GM12878 (cell line): ENCODE measurements around the gene CNGB1.

Source experiments
- BCL3 ChIP-seq: IDR thresholded peaks from 2 replicates; pipeline ENCODE4 v1.6.1; 2011; ENCODE audit warnings: borderline replicate concordance, low read depth, mild to moderate bottlenecking, moderate library complexity, low read length; ENCODE audit not compliant: insufficient read depth, poor library complexity, severe bottlenecking
- CREB1 ChIP-seq: IDR thresholded peaks from 2 replicates; pipeline ENCODE4 v1.6.1; 2012; ENCODE audit warnings: low read depth, mild to moderate bottlenecking, inconsistent platforms
- EZH2 ChIP-seq: IDR thresholded peaks from 2 replicates; pipeline ENCODE4 v1.6.1; 2012; ENCODE audit warnings: low read depth, mild to moderate bottlenecking, control low read depth, inconsistent platforms, low read length, borderline replicate concordance; ENCODE audit not compliant: control insufficient read depth
- POLR2A ChIP-seq: IDR thresholded peaks from 2 replicates; pipeline ENCODE4 v1.6.1; 2011; ENCODE audit warnings: low read depth, mild to moderate bottlenecking, low read length
- POLR2AphosphoS5 ChIP-seq: IDR thresholded peaks from 2 replicates; pipeline ENCODE4 v1.6.1; 2011; ENCODE audit warnings: mild to moderate bottlenecking, low read length, inconsistent platforms
- SIN3A ChIP-seq: IDR thresholded peaks from 2 replicates; pipeline ENCODE4 v1.6.1; 2012; ENCODE audit warnings: low read depth, low read length, improper control_type of control experiment
- SRF ChIP-seq, 2 experiments: IDR thresholded peaks; 2 replicates each; pipeline ENCODE4 v1.6.1; 2011; ENCODE audit warnings: low read depth in 2 of 2, low read length in 2 of 2, mild to moderate bottlenecking in 1 of 2, moderate library complexity in 1 of 2
- STAT3 ChIP-seq: IDR thresholded peaks from 2 replicates; pipeline ENCODE4 v1.6.1; 2011; ENCODE audit warnings: low read depth, low read length, improper control_type of control experiment
- TCF12 ChIP-seq: IDR thresholded peaks from 2 replicates; pipeline ENCODE4 v1.6.1; 2011; ENCODE audit warnings: low read depth, mild to moderate bottlenecking, low read length
- TCF3 ChIP-seq: IDR thresholded peaks from 2 replicates; pipeline ENCODE4 v1.6.1; 2012; ENCODE audit warnings: low read depth, mild to moderate bottlenecking, low read length, borderline replicate concordance; ENCODE audit not compliant: insufficient read depth
- TF ChIP-seq, protein P1 (sequence below), 3 experiments: IDR thresholded peaks in 2 of 3; conservative IDR thresholded peaks in 1 of 3; 2 replicates each; pipeline ENCODE4 v1.5.1; 2011; ENCODE audit warnings: low read depth in 3 of 3, low read length in 3 of 3, mild to moderate bottlenecking in 3 of 3, control low read depth in 2 of 3, moderate library complexity in 2 of 3, inconsistent platforms in 1 of 3, mixed read lengths in 1 of 3; ENCODE audit not compliant: control insufficient read depth in 2 of 3, insufficient read depth in 1 of 3; ENCODE audit errors: extremely low read depth in 1 of 3
- TF ChIP-seq, protein P2 (sequence below): IDR thresholded peaks from 2 replicates; pipeline ENCODE4 v1.6.1; 2012; ENCODE audit warnings: mild to moderate bottlenecking, low read depth, low read length

- TF ChIP-seq CREB1: no peak
- no peak for TF ChIP-seq TCF12
- no peak for TF ChIP-seq TCF3
- TF ChIP-seq EZH2: no peak
- TF ChIP-seq STAT3: no peak
- TF ChIP-seq, protein P1, sequence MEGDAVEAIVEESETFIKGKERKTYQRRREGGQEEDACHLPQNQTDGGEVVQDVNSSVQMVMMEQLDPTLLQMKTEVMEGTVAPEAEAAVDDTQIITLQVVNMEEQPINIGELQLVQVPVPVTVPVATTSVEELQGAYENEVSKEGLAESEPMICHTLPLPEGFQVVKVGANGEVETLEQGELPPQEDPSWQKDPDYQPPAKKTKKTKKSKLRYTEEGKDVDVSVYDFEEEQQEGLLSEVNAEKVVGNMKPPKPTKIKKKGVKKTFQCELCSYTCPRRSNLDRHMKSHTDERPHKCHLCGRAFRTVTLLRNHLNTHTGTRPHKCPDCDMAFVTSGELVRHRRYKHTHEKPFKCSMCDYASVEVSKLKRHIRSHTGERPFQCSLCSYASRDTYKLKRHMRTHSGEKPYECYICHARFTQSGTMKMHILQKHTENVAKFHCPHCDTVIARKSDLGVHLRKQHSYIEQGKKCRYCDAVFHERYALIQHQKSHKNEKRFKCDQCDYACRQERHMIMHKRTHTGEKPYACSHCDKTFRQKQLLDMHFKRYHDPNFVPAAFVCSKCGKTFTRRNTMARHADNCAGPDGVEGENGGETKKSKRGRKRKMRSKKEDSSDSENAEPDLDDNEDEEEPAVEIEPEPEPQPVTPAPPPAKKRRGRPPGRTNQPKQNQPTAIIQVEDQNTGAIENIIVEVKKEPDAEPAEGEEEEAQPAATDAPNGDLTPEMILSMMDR (IDR thresholded peaks at IDR 0.05 in 2 of 3, conservative IDR thresholded peaks at IDR 0.05 in 1 of 3; ENCODE audit: control insufficient read depth in 2 of 3, extremely low read depth in 1 of 3, insufficient read depth in 1 of 3, low read depth in 3 of 3, low read length in 3 of 3): no peak
- no peak for TF ChIP-seq POLR2A
- no peak for TF ChIP-seq POLR2AphosphoS5
- TF ChIP-seq SIN3A: no peak
- no peak for TF ChIP-seq BCL3
- TF ChIP-seq, protein P2, sequence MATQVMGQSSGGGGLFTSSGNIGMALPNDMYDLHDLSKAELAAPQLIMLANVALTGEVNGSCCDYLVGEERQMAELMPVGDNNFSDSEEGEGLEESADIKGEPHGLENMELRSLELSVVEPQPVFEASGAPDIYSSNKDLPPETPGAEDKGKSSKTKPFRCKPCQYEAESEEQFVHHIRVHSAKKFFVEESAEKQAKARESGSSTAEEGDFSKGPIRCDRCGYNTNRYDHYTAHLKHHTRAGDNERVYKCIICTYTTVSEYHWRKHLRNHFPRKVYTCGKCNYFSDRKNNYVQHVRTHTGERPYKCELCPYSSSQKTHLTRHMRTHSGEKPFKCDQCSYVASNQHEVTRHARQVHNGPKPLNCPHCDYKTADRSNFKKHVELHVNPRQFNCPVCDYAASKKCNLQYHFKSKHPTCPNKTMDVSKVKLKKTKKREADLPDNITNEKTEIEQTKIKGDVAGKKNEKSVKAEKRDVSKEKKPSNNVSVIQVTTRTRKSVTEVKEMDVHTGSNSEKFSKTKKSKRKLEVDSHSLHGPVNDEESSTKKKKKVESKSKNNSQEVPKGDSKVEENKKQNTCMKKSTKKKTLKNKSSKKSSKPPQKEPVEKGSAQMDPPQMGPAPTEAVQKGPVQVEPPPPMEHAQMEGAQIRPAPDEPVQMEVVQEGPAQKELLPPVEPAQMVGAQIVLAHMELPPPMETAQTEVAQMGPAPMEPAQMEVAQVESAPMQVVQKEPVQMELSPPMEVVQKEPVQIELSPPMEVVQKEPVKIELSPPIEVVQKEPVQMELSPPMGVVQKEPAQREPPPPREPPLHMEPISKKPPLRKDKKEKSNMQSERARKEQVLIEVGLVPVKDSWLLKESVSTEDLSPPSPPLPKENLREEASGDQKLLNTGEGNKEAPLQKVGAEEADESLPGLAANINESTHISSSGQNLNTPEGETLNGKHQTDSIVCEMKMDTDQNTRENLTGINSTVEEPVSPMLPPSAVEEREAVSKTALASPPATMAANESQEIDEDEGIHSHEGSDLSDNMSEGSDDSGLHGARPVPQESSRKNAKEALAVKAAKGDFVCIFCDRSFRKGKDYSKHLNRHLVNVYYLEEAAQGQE: no peak
- TF ChIP-seq SRF (IDR thresholded peaks at IDR 0.05; ENCODE audit: low read depth in 2 of 2, low read length in 2 of 2): no peak
Observed at GRCh38 chr16:57998992-57999365, 28.1 kb upstream of the CNGB1 start.
